ENCODE results near the gene KISS1. TPM values are rescaled to one million over a fixed set of nuclear protein-coding genes. Genes with fewer than 3 reads are reported as not detected.

KISS1 gene
- polyA plus RNA-seq, 1 of the 3 experiments (the other 2 are of a cell fraction): 0.10 TPM

DNA sequence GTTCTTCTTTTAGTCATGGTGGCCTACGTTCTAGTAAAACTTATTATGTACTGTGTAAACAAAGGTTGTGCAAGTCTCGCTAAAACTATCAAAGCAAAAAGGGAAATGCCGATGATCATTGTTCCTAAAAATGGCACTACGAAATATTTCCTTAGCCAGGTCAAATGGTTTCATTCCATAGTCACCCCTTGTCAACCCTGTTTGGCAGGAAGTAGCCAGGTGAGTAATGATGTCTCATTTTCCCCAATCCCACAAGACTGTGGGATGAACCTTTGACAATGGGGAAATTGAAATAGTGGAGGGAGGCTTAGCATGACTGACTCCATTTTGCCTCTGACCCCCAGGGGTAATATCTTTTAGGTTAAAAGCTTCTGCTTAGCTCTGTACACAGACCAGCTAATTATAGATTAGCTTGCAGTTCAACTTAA lies 24.5 kb downstream of the KISS1 start:
- WGBS (ENCODE audit: low lambda C conversion rate): 38% methylated on average over 4 of the region's 4 CpGs
- Histone ChIP-seq H3K9me2 (no peaks in the 10 kb centered on the region), H3K36me3 (replicated peaks in 1 of 2; ENCODE audit: control insufficient read depth in 1 of 2, insufficient read depth in 2 of 2, low read length in 1 of 2) (no peaks in the 10 kb centered on the region), H3K4me2 (no peak overlapping the region), H3K9me3 (0 out of 2 replicates have a peak, but pooled peaks cover 5% of the 10 kb centered on the region), H3K27ac (ENCODE audit: low read depth in 2 of 2, low read length in 1 of 2) (no peak overlapping the region), H3K9ac (no peak overlapping the region), H3K27me3 (ENCODE audit: insufficient read depth) (no peaks in the 10 kb centered on the region; the same call in 1 of the 2 replicates), H3K79me2 (ENCODE audit: insufficient read depth) (no peaks in the 10 kb centered on the region), H2AFZ (ENCODE audit: low read depth) (no peak overlapping the region), H3K4me1 (ENCODE audit: control insufficient read depth in 1 of 2, insufficient read depth in 2 of 2, low read depth in 1 of 2, low read length in 1 of 2) (0 out of 4 replicates have a peak, but pooled peaks cover 0 to 3% of the 10 kb centered on the region in 2 experiments), H3F3A (replicated peaks; ENCODE audit: insufficient read depth) (no peaks in the 10 kb centered on the region), H4K20me1 (ENCODE audit: insufficient read depth) (no peaks in the 10 kb centered on the region), H3K4me3 (ENCODE audit: low read depth in 2 of 2, low read length in 1 of 2) (no peak overlapping the region)
- TF ChIP-seq FOXJ3 (CRISPR knock-in tag; IDR thresholded peaks at IDR 0.05) (no peak), JUND (IDR thresholded peaks at IDR 0.05) (no peak), RAD21 (IDR thresholded peaks at IDR 0.05; ENCODE audit: low read length) (no peak), MEF2A (IDR thresholded peaks at IDR 0.05; ENCODE audit: borderline replicate concordance, low read depth) (peak; percentile 45; the same call in 1 of the 2 replicates), TCF12 (IDR thresholded peaks at IDR 0.05) (no peak), GATA2 (CRISPR knock-in tag; IDR thresholded peaks at IDR 0.05) (no peak), RXRA (IDR thresholded peaks at IDR 0.05; ENCODE audit: borderline replicate concordance, low read depth) (peak; percentile 49; the same call in 1 of the 2 replicates)
- TF ChIP-seq, protein P1, sequence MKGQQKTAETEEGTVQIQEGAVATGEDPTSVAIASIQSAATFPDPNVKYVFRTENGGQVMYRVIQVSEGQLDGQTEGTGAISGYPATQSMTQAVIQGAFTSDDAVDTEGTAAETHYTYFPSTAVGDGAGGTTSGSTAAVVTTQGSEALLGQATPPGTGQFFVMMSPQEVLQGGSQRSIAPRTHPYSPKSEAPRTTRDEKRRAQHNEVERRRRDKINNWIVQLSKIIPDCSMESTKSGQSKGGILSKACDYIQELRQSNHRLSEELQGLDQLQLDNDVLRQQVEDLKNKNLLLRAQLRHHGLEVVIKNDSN (IDR thresholded peaks at IDR 0.05; ENCODE audit: borderline replicate concordance, low read depth): no peak
- TF ChIP-seq, protein P2, sequence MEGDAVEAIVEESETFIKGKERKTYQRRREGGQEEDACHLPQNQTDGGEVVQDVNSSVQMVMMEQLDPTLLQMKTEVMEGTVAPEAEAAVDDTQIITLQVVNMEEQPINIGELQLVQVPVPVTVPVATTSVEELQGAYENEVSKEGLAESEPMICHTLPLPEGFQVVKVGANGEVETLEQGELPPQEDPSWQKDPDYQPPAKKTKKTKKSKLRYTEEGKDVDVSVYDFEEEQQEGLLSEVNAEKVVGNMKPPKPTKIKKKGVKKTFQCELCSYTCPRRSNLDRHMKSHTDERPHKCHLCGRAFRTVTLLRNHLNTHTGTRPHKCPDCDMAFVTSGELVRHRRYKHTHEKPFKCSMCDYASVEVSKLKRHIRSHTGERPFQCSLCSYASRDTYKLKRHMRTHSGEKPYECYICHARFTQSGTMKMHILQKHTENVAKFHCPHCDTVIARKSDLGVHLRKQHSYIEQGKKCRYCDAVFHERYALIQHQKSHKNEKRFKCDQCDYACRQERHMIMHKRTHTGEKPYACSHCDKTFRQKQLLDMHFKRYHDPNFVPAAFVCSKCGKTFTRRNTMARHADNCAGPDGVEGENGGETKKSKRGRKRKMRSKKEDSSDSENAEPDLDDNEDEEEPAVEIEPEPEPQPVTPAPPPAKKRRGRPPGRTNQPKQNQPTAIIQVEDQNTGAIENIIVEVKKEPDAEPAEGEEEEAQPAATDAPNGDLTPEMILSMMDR (IDR thresholded peaks at IDR 0.05): no peak
- ChIA-PET CTCF (interaction anchor here (1.0 to 20.5 kb wide), 6 partner anchors 9 to 227 kb away, joined by 3 to 302 read pairs (median 16); partner anchors contain the start of gene PLEKHA6), POLR2A (no interaction called here)
- DNase-seq: no peak

DNA sequence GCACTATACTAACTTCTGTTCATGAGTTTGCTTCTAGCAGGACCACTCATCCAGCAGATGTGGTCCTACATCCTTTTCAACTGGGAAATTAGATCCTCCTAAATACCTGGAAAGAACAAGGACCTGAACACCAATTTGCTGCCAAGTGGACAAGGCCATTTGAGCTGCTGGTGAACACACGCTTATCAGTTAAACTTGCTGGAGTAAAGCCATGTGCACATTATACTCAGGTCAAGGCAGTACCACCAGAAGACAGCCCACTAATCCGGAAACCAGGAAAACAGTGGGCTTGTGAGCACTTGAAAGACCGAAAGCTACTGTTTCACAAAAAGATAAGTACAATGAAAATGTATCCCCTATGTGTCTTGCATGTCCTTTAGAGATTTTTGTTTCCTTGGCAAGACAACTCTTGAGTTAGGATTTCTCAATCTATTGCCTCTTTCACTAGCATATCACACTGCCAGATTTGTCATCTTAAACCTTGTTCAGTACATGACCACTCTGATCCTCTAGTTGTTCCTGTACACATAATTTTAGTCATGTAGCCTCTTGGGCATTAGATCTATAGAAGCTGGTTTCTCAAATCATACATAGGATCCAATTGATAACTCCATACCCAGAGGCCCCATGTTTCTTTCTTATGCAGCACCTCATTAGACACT lies 25.7 kb downstream of the KISS1 start:
- H3K27me3 ChIP-seq (ENCODE audit: insufficient read depth): no peaks in the 10 kb centered on the region; the same call in 1 of the 2 replicates
- ChIA-PET POLR2A (no interaction called here), CTCF (interaction anchor here (0.7 to 20.5 kb wide), 4 partner anchors 8 to 192 kb away, joined by 3 to 302 read pairs (median 25); partner anchors contain the start of gene PLEKHA6)
- no peak overlapping the region for H3K4me3 ChIP-seq (ENCODE audit: low read depth in 2 of 2, low read length in 1 of 2)
- no peak overlapping the region for H3K9ac ChIP-seq
- no peaks in the 10 kb centered on the region for H3F3A ChIP-seq (replicated peaks; ENCODE audit: insufficient read depth)
- no peak overlapping the region for H3K4me2 ChIP-seq
- H3K36me3 ChIP-seq (replicated peaks in 1 of 2; ENCODE audit: control insufficient read depth in 1 of 2, insufficient read depth in 2 of 2, low read length in 1 of 2): no peaks in the 10 kb centered on the region
- no peaks in the 10 kb centered on the region for H3K79me2 ChIP-seq (ENCODE audit: insufficient read depth)
- no peak for DNase-seq
- 0 out of 4 replicates have a peak, but pooled peaks cover 0 to 3% of the 10 kb centered on the region in 2 experiments for H3K4me1 ChIP-seq (ENCODE audit: control insufficient read depth in 1 of 2, insufficient read depth in 2 of 2, low read depth in 1 of 2, low read length in 1 of 2)
- TF ChIP-seq, protein P3, sequence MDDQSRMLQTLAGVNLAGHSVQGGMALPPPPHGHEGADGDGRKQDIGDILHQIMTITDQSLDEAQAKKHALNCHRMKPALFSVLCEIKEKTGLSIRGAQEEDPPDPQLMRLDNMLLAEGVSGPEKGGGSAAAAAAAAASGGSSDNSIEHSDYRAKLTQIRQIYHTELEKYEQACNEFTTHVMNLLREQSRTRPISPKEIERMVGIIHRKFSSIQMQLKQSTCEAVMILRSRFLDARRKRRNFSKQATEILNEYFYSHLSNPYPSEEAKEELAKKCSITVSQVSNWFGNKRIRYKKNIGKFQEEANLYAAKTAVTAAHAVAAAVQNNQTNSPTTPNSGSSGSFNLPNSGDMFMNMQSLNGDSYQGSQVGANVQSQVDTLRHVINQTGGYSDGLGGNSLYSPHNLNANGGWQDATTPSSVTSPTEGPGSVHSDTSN (IDR thresholded peaks at IDR 0.05): no peak
- TF ChIP-seq NFIC (IDR thresholded peaks at IDR 0.05; ENCODE audit: borderline replicate concordance) (no peak), RAD21 (IDR thresholded peaks at IDR 0.05; ENCODE audit: low read length) (no peak), TCF12 (IDR thresholded peaks at IDR 0.05) (no peak), YY1 (IDR thresholded peaks at IDR 0.05; ENCODE audit: low read depth) (no peak), SMC3 (IDR thresholded peaks at IDR 0.05; ENCODE audit: low read depth, low read length) (no peak), CHD2 (IDR thresholded peaks at IDR 0.05; ENCODE audit: low read length, partially characterized antibody) (no peak)
- TF ChIP-seq, protein P4, sequence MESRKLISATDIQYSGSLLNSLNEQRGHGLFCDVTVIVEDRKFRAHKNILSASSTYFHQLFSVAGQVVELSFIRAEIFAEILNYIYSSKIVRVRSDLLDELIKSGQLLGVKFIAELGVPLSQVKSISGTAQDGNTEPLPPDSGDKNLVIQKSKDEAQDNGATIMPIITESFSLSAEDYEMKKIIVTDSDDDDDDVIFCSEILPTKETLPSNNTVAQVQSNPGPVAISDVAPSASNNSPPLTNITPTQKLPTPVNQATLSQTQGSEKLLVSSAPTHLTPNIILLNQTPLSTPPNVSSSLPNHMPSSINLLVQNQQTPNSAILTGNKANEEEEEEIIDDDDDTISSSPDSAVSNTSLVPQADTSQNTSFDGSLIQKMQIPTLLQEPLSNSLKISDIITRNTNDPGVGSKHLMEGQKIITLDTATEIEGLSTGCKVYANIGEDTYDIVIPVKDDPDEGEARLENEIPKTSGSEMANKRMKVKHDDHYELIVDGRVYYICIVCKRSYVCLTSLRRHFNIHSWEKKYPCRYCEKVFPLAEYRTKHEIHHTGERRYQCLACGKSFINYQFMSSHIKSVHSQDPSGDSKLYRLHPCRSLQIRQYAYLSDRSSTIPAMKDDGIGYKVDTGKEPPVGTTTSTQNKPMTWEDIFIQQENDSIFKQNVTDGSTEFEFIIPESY (IDR thresholded peaks at IDR 0.05; ENCODE audit: borderline replicate concordance, low read depth): no peak
- no peak overlapping the region for H3K27ac ChIP-seq (ENCODE audit: low read depth in 2 of 2, low read length in 1 of 2)
- H3K9me3 ChIP-seq: 0 out of 2 replicates have a peak, but pooled peaks cover 5% of the 10 kb centered on the region
- no peaks in the 10 kb centered on the region for H3K9me2 ChIP-seq
- WGBS (ENCODE audit: low lambda C conversion rate): 68% methylated on average over 3 of the region's 3 CpGs
- H4K20me1 ChIP-seq (ENCODE audit: insufficient read depth): no peaks in the 10 kb centered on the region
- no peak overlapping the region for H2AFZ ChIP-seq (ENCODE audit: low read depth)

Measured in SK-N-SH (cell line).